Prostate gland (tissue), 2 donors: Measurements from ENCODE around the gene CCDC88B. TPM values are rescaled to one million over a fixed set of nuclear protein-coding genes. Genes with fewer than 3 reads are reported as not detected.

ENCODE experiments used
- DNase-seq: peaks from one replicate; pipeline ENCODE4 v3.0.0-alpha.2; 2019; ENCODE audit warnings: low spot score
- H3K27ac ChIP-seq, 2 donors: fragments of 200-600 bp; sonication (generic); 2 replicates each; pipeline ENCODE4 v1.5.1; 2017 to 2019
- H3K27me3 ChIP-seq: fragments of 200-600 bp; sonication (generic); replicated peaks from 2 replicates; pipeline ENCODE4 v1.5.1; 2019; ENCODE audit not compliant: insufficient read depth
- H3K36me3 ChIP-seq, 2 donors: fragments of 200-600 bp; sonication (generic); 1 replicate in 1 of 2; 2 replicates in 1 of 2; pipeline versions ENCODE4 v1.5.1 to v1.8.1; 2017 to 2019
- H3K4me1 ChIP-seq: fragments of 200-600 bp; sonication (generic); replicated peaks from 2 replicates; pipeline ENCODE4 v1.5.1; 2019
- H3K4me3 ChIP-seq, 2 donors: fragments of 200-600 bp; sonication (generic); 2 replicates each; pipeline ENCODE4 v1.5.1; 2017 to 2019
- H3K9me3 ChIP-seq: fragments of 200-600 bp; sonication (generic); 2 replicates; pipeline ENCODE4 v1.5.1; 2017
- POLR2A ChIP-seq: fragments of 450-650 bp; IDR thresholded peaks from one replicate; pipeline ENCODE4 v1.6.1; 2016; ENCODE audit warnings: antibody characterized with exemption, mild to moderate bottlenecking
- POLR2AphosphoS5 ChIP-seq: sonication (generic); formaldehyde crosslinking; IDR thresholded peaks from one replicate; pipeline ENCODE4 v1.6.1; 2017; ENCODE audit warnings: antibody characterized with exemption
- WGBS: methylation state at CpG from one replicate; pipeline ENCODE4 v1.1.5; 2018; 5-methylcytosine and 5-hydroxymethylcytosine counted together
- intact Hi-C: fragments of 100-400 bp; cut with DNase I; formaldehyde crosslinking; loops from one replicate; pipeline ENCODE4 v1.14.2; 2022
- total RNA-seq, 2 donors: library from RNA; depleted of rRNA; stranded (reverse); fragments of >200 nt; gene quantifications; one replicate each; pipeline ENCODE4 v1.1.0, GENCODE V29; 2016
- TF ChIP-seq, protein P1 (sequence below), 4 experiments: fragments of 200-600 bp in 2 of 4; fragments of 450-650 bp in 2 of 4; sonication (generic) in 2 of 4; IDR thresholded peaks; 1 replicate in 3 of 4; 2 replicates in 1 of 4; pipeline ENCODE4 v1.5.1; 2016 to 2019; ENCODE audit warnings: antibody characterized with exemption in 4 of 4, mild to moderate bottlenecking in 2 of 4, moderate library complexity in 2 of 4

Gene CCDC88B
- total RNA-seq, 2 donors from 2014 or later: 3.0 to 10.0 TPM

GRCh38 chr11:64324692-64325469 lies 15.1 kb upstream of the CCDC88B start:
- Histone ChIP-seq H3K9me3 (no peaks in the 10 kb centered on the region), H3K4me1 (peaks cover 2% of the 10 kb centered on the region), H3K4me3 (no peak overlapping the region), H3K27ac (peak overlapping the region; percentile 43 to 49), H3K27me3 (no peaks in the 10 kb centered on the region), H3K36me3 (no peaks in the 10 kb centered on the region)
- intact Hi-C loops: no loop called here
- WGBS: 60% methylated on average over 11 of the region's 11 CpGs
- TF ChIP-seq POLR2A (no peak), POLR2AphosphoS5 (peak; percentile 48)
- TF ChIP-seq, protein P1, sequence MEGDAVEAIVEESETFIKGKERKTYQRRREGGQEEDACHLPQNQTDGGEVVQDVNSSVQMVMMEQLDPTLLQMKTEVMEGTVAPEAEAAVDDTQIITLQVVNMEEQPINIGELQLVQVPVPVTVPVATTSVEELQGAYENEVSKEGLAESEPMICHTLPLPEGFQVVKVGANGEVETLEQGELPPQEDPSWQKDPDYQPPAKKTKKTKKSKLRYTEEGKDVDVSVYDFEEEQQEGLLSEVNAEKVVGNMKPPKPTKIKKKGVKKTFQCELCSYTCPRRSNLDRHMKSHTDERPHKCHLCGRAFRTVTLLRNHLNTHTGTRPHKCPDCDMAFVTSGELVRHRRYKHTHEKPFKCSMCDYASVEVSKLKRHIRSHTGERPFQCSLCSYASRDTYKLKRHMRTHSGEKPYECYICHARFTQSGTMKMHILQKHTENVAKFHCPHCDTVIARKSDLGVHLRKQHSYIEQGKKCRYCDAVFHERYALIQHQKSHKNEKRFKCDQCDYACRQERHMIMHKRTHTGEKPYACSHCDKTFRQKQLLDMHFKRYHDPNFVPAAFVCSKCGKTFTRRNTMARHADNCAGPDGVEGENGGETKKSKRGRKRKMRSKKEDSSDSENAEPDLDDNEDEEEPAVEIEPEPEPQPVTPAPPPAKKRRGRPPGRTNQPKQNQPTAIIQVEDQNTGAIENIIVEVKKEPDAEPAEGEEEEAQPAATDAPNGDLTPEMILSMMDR (IDR thresholded peaks at IDR 0.05): no peak
- DNase-seq: peak; percentile 65

GRCh38 chr11:64327375-64327774 lies 12.6 kb upstream of the CCDC88B start:
- no peak for DNase-seq
- whole genome bisulfite sequencing: 95% methylated on average over 2 of the region's 2 CpGs
- Histone ChIP-seq H3K27ac (no peak overlapping the region), H3K9me3 (no peaks in the 10 kb centered on the region), H3K27me3 (no peaks in the 10 kb centered on the region), H3K4me3 (no peak overlapping the region), H3K4me1 (peaks cover 2% of the 10 kb centered on the region), H3K36me3 (no peaks in the 10 kb centered on the region)
- intact Hi-C loops: no loop called here
- no peak for TF ChIP-seq POLR2AphosphoS5
- TF ChIP-seq, protein P1 (IDR thresholded peaks at IDR 0.05): no peak
- no peak for TF ChIP-seq POLR2A

- WGBS: 65% methylated on average over 3 of the region's 3 CpGs
- H3K4me1 ChIP-seq: peaks cover 2% of the 10 kb centered on the region
- TF ChIP-seq POLR2A: no peak
- TF ChIP-seq, protein P1 (IDR thresholded peaks at IDR 0.05): no peak
- no peak for TF ChIP-seq POLR2AphosphoS5
- no peaks in the 10 kb centered on the region for H3K9me3 ChIP-seq
- H3K27ac ChIP-seq: no peak overlapping the region
- DNase-seq: no peak
- no peaks in the 10 kb centered on the region for H3K36me3 ChIP-seq
- no peaks in the 10 kb centered on the region for H3K27me3 ChIP-seq
- H3K4me3 ChIP-seq: no peak overlapping the region
- intact Hi-C loops: no loop called here
Observed at GRCh38 chr11:64327993-64328392, 12.0 kb upstream of the CCDC88B start.

GRCh38 chr11:64330888-64331287 lies 9.1 kb upstream of the CCDC88B start:
- no peak for TF ChIP-seq POLR2A
- TF ChIP-seq POLR2AphosphoS5: no peak
- TF ChIP-seq, protein P1 (IDR thresholded peaks at IDR 0.05): no peak
- DNase-seq: no peak
- Histone ChIP-seq H3K27ac (no peak overlapping the region), H3K36me3 (no peaks in the 10 kb centered on the region), H3K27me3 (no peaks in the 10 kb centered on the region), H3K4me3 (no peak overlapping the region), H3K9me3 (no peaks in the 10 kb centered on the region), H3K4me1 (peaks cover 2% of the 10 kb centered on the region)
- 81% methylated on average over 11 of the region's 11 CpGs for WGBS
- intact Hi-C loops: no loop called here
